PFSK-1 (cell line): ENCODE measurements around the gene CGB1.
"Not testable (repeated sequence)": the region's sequence is repeated elsewhere in the genome, so short reads cannot be mapped to it uniquely, and the experiment has no call there.

Experiments used
- FOXP2 ChIP-seq: optimal IDR thresholded peaks from 2 replicates; pipeline ENCODE3; 2011; ENCODE audit warnings: borderline replicate concordance, control low read depth, inconsistent platforms; ENCODE audit not compliant: insufficient read depth; ENCODE audit errors: extremely low read length, extremely low read depth
- POLR2AphosphoS5 ChIP-seq: IDR thresholded peaks from 2 replicates; pipeline ENCODE4 v1.6.1; 2012; ENCODE audit warnings: low read depth, mild to moderate bottlenecking, control low read depth, low read length, moderate library complexity
- REST ChIP-seq, 2 experiments: IDR thresholded peaks; 2 replicates each; pipeline versions ENCODE4 v1.6.1 to v1.8.0; 2011 to 2012; ENCODE audit warnings: low read depth in 2 of 2, low read length in 2 of 2, control low read depth in 1 of 2, inconsistent platforms in 1 of 2, mild to moderate bottlenecking in 1 of 2, moderate library complexity in 1 of 2; ENCODE audit not compliant: insufficient read depth in 1 of 2
- SIN3A ChIP-seq: IDR thresholded peaks from 2 replicates; pipeline ENCODE4 v1.6.1; 2012; ENCODE audit warnings: mild to moderate bottlenecking, low read length, moderate library complexity, borderline replicate concordance; ENCODE audit not compliant: insufficient read depth
- TAF1 ChIP-seq: IDR thresholded peaks from 2 replicates; pipeline ENCODE4 v1.6.1; 2012; ENCODE audit warnings: low read length, control low read depth, borderline replicate concordance; ENCODE audit not compliant: insufficient read depth

CGB1 gene

GRCh38 chr19:49042177-49042576 lies 5.5 kb upstream of the CGB1 start:
- TF ChIP-seq REST (IDR thresholded peaks at IDR 0.05; ENCODE audit: insufficient read depth in 1 of 2, low read depth in 2 of 2, low read length in 2 of 2): no peak
- no peak for TF ChIP-seq TAF1
- TF ChIP-seq POLR2AphosphoS5: no peak
- TF ChIP-seq SIN3A: no peak
- TF ChIP-seq FOXP2: no peak

- not testable (repeated sequence) for TF ChIP-seq POLR2AphosphoS5; FOXP2; REST (IDR thresholded peaks at IDR 0.05; ENCODE audit: insufficient read depth in 1 of 2, low read depth in 2 of 2, low read length in 2 of 2)
Measured at GRCh38 chr19:49031642-49032301, 4.9 kb downstream of the CGB1 start, which contains the start of gene CGB2. TSS of gene CGB2 (plus strand) at chr19:49031890. CDS start at chr19:49032096, 206 bp downstream.

- TF ChIP-seq POLR2AphosphoS5; REST (IDR thresholded peaks at IDR 0.05; ENCODE audit: insufficient read depth in 1 of 2, low read depth in 2 of 2, low read length in 2 of 2); TAF1: not testable (repeated sequence)
Measured at GRCh38 chr19:49024233-49024632, 12.5 kb downstream of the CGB1 start, which contains the start of gene CGB3. TSS of gene CGB3 (minus strand) at chr19:49024333. CDS start at chr19:49023971, 362 bp downstream.

GRCh38 chr19:49022116-49022515 lies 14.6 kb downstream of the CGB1 start:
- TF ChIP-seq REST (IDR thresholded peaks at IDR 0.05; ENCODE audit: insufficient read depth in 1 of 2, low read depth in 2 of 2, low read length in 2 of 2): no peak
- TF ChIP-seq SIN3A: no peak
- no peak for TF ChIP-seq FOXP2
- TF ChIP-seq POLR2AphosphoS5: no peak
